OCI-LY3 (cell line): ENCODE results near the gene DQX1.

Source experiments
- H2AFZ ChIP-seq: fragments of 200-600, 300-600 bp; shearing (Covaris generic); 2 replicates; pipeline ENCODE4 v1.6.0; 2014; ENCODE audit warnings: antibody characterized with exemption, low read depth, low read length
- H3K27ac ChIP-seq: fragments of 200-600, 300-600 bp; sonication (generic); 2 replicates; pipeline ENCODE4 v1.5.1; 2014; ENCODE audit warnings: mild to moderate bottlenecking, low read length, moderate library complexity, mixed read lengths
- H3K27me3 ChIP-seq: fragments of 200-600, 300-600 bp; sonication (generic); 2 replicates; pipeline ENCODE4 v1.6.1; 2014; ENCODE audit warnings: low read depth, low read length, mixed read lengths
- H3K36me3 ChIP-seq: fragments of 200-600, 300-600 bp; sonication (generic); replicated peaks from 2 replicates; pipeline ENCODE3; 2014; ENCODE audit warnings: low read depth, low read length, mixed read lengths
- H3K4me1 ChIP-seq: fragments of 300-600, 200-600 bp; sonication (generic); 2 replicates; pipeline ENCODE4 v1.6.1; 2014; ENCODE audit warnings: low read length, mixed read lengths
- H3K4me2 ChIP-seq: fragments of 200-600, 300-600 bp; sonication (generic); 2 replicates; pipeline ENCODE4 v1.6.1; 2014; ENCODE audit warnings: low read length, mixed read lengths
- H3K4me3 ChIP-seq: fragments of 300-600, 200-600 bp; sonication (generic); 2 replicates; pipeline ENCODE4 v1.5.1; 2014; ENCODE audit warnings: antibody characterized with exemption, mild to moderate bottlenecking, low read length, moderate library complexity
- H3K79me2 ChIP-seq: fragments of 300-600, 200-600 bp; shearing (Covaris generic); 2 replicates; pipeline ENCODE4 v1.6.1; 2014; ENCODE audit warnings: mild to moderate bottlenecking, low read length, mixed read lengths
- H3K9ac ChIP-seq: fragments of 300-600, 200-600 bp; shearing (Covaris generic); 2 replicates; pipeline ENCODE4 v1.6.0; 2014; ENCODE audit warnings: mild to moderate bottlenecking, low read length, moderate library complexity
- H3K9me3 ChIP-seq: fragments of 200-600, 300-600 bp; shearing (Covaris generic); 2 replicates; pipeline ENCODE4 v1.6.1; 2014; ENCODE audit warnings: low read length, mixed read lengths; ENCODE audit not compliant: insufficient read depth
- H4K20me1 ChIP-seq: fragments of 200-600, 300-600 bp; sonication (generic); 2 replicates; pipeline ENCODE4 v1.6.1; 2016; ENCODE audit warnings: low read length, mixed read lengths; ENCODE audit not compliant: insufficient read depth
- CTCF ChIP-seq: fragments of 200-600, 300-600 bp; sonication (generic); IDR thresholded peaks from 2 replicates; pipeline ENCODE4 v1.5.1; 2014; ENCODE audit warnings: antibody characterized with exemption, low read length, low read depth
- EZH2phosphoT487 ChIP-seq: fragments of 200-600 bp; shearing (Covaris generic); IDR thresholded peaks from 2 replicates; pipeline ENCODE4 v1.6.1; 2018; ENCODE audit warnings: antibody characterized with exemption, mixed run types, low read depth

Gene DQX1

GRCh38 chr2:74550231-74550630 lies 24.2 kb upstream of the DQX1 start:
- no peak overlapping the region for H3K4me3 ChIP-seq
- no peak overlapping the region for H3K27ac ChIP-seq
- H3K4me1 ChIP-seq: peaks cover 5% of the 10 kb centered on the region; the same call in 1 of the 2 replicates
- H3K9me3 ChIP-seq: no peaks in the 10 kb centered on the region
- no peak overlapping the region for H3K9ac ChIP-seq
- H3K4me2 ChIP-seq: no peak overlapping the region
- no peak overlapping the region for H2AFZ ChIP-seq
- H3K79me2 ChIP-seq: no peaks in the 10 kb centered on the region
- H3K27me3 ChIP-seq: no peaks in the 10 kb centered on the region
- TF ChIP-seq EZH2phosphoT487: no peak
- TF ChIP-seq CTCF: no peak
- H3K36me3 ChIP-seq: no peaks in the 10 kb centered on the region
- no peaks in the 10 kb centered on the region for H4K20me1 ChIP-seq

- Histone ChIP-seq H4K20me1 (no peaks in the 10 kb centered on the region), H3K4me3 (no peak overlapping the region), H2AFZ (no peak overlapping the region), H3K4me1 (peaks cover 5% of the 10 kb centered on the region; the same call in 1 of the 2 replicates), H3K79me2 (no peaks in the 10 kb centered on the region), H3K27me3 (no peaks in the 10 kb centered on the region), H3K4me2 (no peak overlapping the region), H3K36me3 (no peaks in the 10 kb centered on the region), H3K9me3 (no peaks in the 10 kb centered on the region), H3K27ac (no peak overlapping the region), H3K9ac (no peak overlapping the region)
- TF ChIP-seq CTCF (no peak), EZH2phosphoT487 (no peak)
Observed at GRCh38 chr2:74548900-74549826, 23.1 kb upstream of the DQX1 start.

GRCh38 chr2:74548285-74548899 lies 22.4 kb upstream of the DQX1 start:
- Histone ChIP-seq H2AFZ (no peak overlapping the region), H3K4me2 (no peak overlapping the region)

More at GRCh38 chr2:74548285-74548899, 22.4 kb upstream of the DQX1 start:
- Histone ChIP-seq H4K20me1 (no peaks in the 10 kb centered on the region), H3K4me3 (no peak overlapping the region), H3K36me3 (no peaks in the 10 kb centered on the region), H3K9ac (no peak overlapping the region), H3K27me3 (no peaks in the 10 kb centered on the region), H3K4me1 (peaks cover 1% of the 10 kb centered on the region; the same call in 1 of the 2 replicates), H3K79me2 (no peaks in the 10 kb centered on the region), H3K27ac (no peak overlapping the region), H3K9me3 (no peaks in the 10 kb centered on the region)
- TF ChIP-seq CTCF (no peak), EZH2phosphoT487 (no peak)
